ENCODE results near the gene HOXA4.

The HOXA4 gene

GRCh38 chr7:27176962-27177794, 46.6 kb upstream of the HOXA4 start:
- ChIA-PET CTCF (interaction anchor here (0.9 to 3.4 kb wide), 6 partner anchors 15 to 884 kb away, joined by 3 to 18 read pairs (median 4); no protein-coding TSS in a partner anchor), POLR2A (no interaction called here)
- no peak for TF ChIP-seq CTCF (IDR thresholded peaks at IDR 0.05; ENCODE audit: control extremely low read depth, extremely low read depth, low read depth, missing control alignments)
- DNase-seq (ENCODE audit: extremely low spot score): no peak

GRCh38 chr7:27176524-27176845, 45.9 kb upstream of the HOXA4 start:
- DNase-seq (ENCODE audit: extremely low spot score): no peak
- ChIA-PET POLR2A (no interaction called here), CTCF (interaction anchor here (0.9 to 3.4 kb wide), 6 partner anchors 15 to 885 kb away, joined by 3 to 18 read pairs (median 4); no protein-coding TSS in a partner anchor)
- TF ChIP-seq CTCF (IDR thresholded peaks at IDR 0.05; ENCODE audit: control extremely low read depth, extremely low read depth, low read depth, missing control alignments): no peak

- DNase-seq (ENCODE audit: extremely low spot score): no peak
- ChIA-PET POLR2A (no interaction called here), CTCF (interaction anchor here (1.4 to 3.4 kb wide), 4 partner anchors 14 to 886 kb away, joined by 3 to 18 read pairs (median 9); no protein-coding TSS in a partner anchor)
- TF ChIP-seq CTCF (IDR thresholded peaks at IDR 0.05; ENCODE audit: control extremely low read depth, extremely low read depth, low read depth, missing control alignments): no peak
These were observed 45.3 kb upstream of the HOXA4 start for GRCh38 chr7:27175626-27176523.

GRCh38 chr7:27174874-27175625, 44.5 kb upstream of the HOXA4 start:
- no peak for TF ChIP-seq CTCF (IDR thresholded peaks at IDR 0.05; ENCODE audit: control extremely low read depth, extremely low read depth, low read depth, missing control alignments)
- POLR2A ChIA-PET: no interaction called here
- no peak for DNase-seq (ENCODE audit: extremely low spot score)
- CTCF ChIA-PET: interaction anchor here (0.8 kb wide), 1 partner anchor 21 kb away, joined by 3 read pairs; no protein-coding TSS in a partner anchor

- DNase-seq (ENCODE audit: extremely low spot score): no peak
- ChIA-PET CTCF (interaction anchor here (0.8 to 1.0 kb wide), 2 partner anchors 22 kb away, joined by 3 to 4 read pairs; no protein-coding TSS in a partner anchor), POLR2A (no interaction called here)
- no peak for TF ChIP-seq CTCF (IDR thresholded peaks at IDR 0.05; ENCODE audit: control extremely low read depth, extremely low read depth, low read depth, missing control alignments)
These were observed 43.7 kb upstream of the HOXA4 start, which contains the start of gene HOXA10 for GRCh38 chr7:27173956-27174873. HOXA10 (minus strand) TSS chr7:27174320; CDS start chr7:27174306, 14 bp downstream.
